ENCODE data around the gene TMEM181. TPM values are rescaled to one million over a fixed set of nuclear protein-coding genes. Genes with fewer than 3 reads are reported as not detected.
A peak's percentile ranks its signal among the peaks of the same experiment; 100 is the strongest.
"Not testable (repeated sequence)": the region's sequence is repeated elsewhere in the genome, so short reads cannot be mapped to it uniquely, and the experiment has no call there.

Gene TMEM181
- total RNA-seq, 2 experiments from 2014 or later, result 10.1 to 10.5 TPM

- Mint-ChIP-seq H3K4me1 (peaks cover 64% of the 10 kb centered on the region), H3K4me3 (peak overlapping the region; percentile 81), H3K27me3 (no peaks in the 10 kb centered on the region), H3K36me3 (peaks cover 72% of the 10 kb centered on the region), H3K27ac (peak overlapping the region; percentile 98), H3K9me3 (peaks cover 9% of the 10 kb centered on the region)
- DNase-seq, result peak; percentile 89
Measured at GRCh38 chr6:158653577-158654354, 93.9 kb downstream of the TMEM181 start.

- DNase-seq, result no peak
- Mint-ChIP-seq H3K4me3 (peak overlapping the region; percentile 81), H3K27me3 (no peaks in the 10 kb centered on the region), H3K4me1 (peaks cover 61% of the 10 kb centered on the region), H3K27ac (peak overlapping the region; percentile 98), H3K9me3 (peaks cover 9% of the 10 kb centered on the region), H3K36me3 (peaks cover 77% of the 10 kb centered on the region)
Measured at GRCh38 chr6:158654498-158654897, 94.6 kb downstream of the TMEM181 start.

GRCh38 chr6:158654960-158655489 is 95.1 kb downstream of the TMEM181 start:
- DNase-seq, result no peak
- peaks cover 61% of the 10 kb centered on the region for H3K4me1 Mint-ChIP-seq
- peaks cover 9% of the 10 kb centered on the region for H3K9me3 Mint-ChIP-seq
- H3K4me3 Mint-ChIP-seq, result peak overlapping the region; percentile 81
- no peaks in the 10 kb centered on the region for H3K27me3 Mint-ChIP-seq
- H3K36me3 Mint-ChIP-seq, result peaks cover 75% of the 10 kb centered on the region
- H3K27ac Mint-ChIP-seq, result peak overlapping the region; percentile 98

DNA sequence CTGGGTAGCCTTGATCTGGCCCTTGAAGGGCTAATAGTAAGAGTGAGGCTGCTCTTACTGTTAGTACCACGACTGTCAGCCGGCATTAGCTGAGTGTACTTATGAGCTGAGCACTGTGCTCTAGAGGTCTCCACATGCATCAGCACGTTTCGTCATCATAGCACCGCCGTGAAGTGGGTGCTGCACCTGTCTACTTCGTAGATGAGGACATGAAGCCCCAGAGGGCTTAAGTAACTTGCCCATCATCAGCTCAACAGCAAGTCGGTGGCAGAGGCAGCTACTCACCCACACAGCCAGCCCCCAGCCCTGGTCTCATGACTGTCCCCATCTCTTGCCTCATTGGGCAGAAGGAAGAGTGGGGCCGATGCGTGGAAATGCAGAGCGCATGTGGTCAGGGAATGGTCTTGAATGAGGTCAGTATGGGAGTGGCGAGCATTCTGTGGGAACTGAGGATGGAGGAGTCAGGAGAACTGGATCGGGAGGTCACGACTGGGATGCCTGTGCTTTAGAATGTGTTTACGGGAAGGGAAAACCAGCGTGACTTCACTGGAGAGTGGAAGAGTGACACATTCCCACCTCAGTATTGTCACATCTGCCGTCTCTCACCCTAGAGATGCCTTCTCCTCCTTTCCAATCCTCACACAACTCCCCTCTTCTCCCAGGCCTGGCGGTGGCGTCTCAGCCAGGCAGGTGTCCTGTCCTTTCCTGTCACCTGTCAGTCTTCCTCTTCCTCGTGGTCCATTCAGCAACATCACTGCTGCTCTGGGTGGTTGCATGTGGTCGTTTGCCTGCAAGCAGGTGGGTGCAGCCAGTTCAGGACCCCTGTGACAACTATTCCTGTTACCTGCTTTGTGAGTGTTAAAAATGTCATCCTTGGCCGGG is 95.9 kb downstream of the TMEM181 start:
- peak overlapping the region; percentile 81 for H3K4me3 Mint-ChIP-seq
- H3K27me3 Mint-ChIP-seq, result no peaks in the 10 kb centered on the region
- H3K9me3 Mint-ChIP-seq, result peaks cover 8% of the 10 kb centered on the region
- H3K4me1 Mint-ChIP-seq, result peaks cover 66% of the 10 kb centered on the region
- H3K27ac Mint-ChIP-seq, result peak overlapping the region; percentile 98
- no peak for DNase-seq
- H3K36me3 Mint-ChIP-seq, result peaks cover 79% of the 10 kb centered on the region

GRCh38 chr6:158656986-158657385 is 97.1 kb downstream of the TMEM181 start:
- peaks cover 64% of the 10 kb centered on the region for H3K4me1 Mint-ChIP-seq
- peaks cover 74% of the 10 kb centered on the region for H3K36me3 Mint-ChIP-seq
- peak overlapping the region; percentile 40 for H3K4me3 Mint-ChIP-seq
- H3K27me3 Mint-ChIP-seq, H3K9me3 Mint-ChIP-seq, H3K27ac Mint-ChIP-seq, DNase-seq: not testable (repeated sequence)

- Mint-ChIP-seq H3K36me3 (peaks cover 72% of the 10 kb centered on the region), H3K4me1 (peaks cover 51% of the 10 kb centered on the region), H3K9me3 (no peaks in the 10 kb centered on the region), H3K4me3 (no peak overlapping the region), H3K27me3 (no peaks in the 10 kb centered on the region), H3K27ac (no peak overlapping the region)
- DNase-seq, result peak; percentile 36
Measured at GRCh38 chr6:158660333-158660754, 100.5 kb downstream of the TMEM181 start.

GRCh38 chr6:158661156-158661685 is 101.3 kb downstream of the TMEM181 start:
- Mint-ChIP-seq H3K9me3 (no peaks in the 10 kb centered on the region), H3K27ac (no peak overlapping the region), H3K36me3 (peaks cover 65% of the 10 kb centered on the region), H3K4me1 (peaks cover 42% of the 10 kb centered on the region), H3K4me3 (no peak overlapping the region), H3K27me3 (no peaks in the 10 kb centered on the region)
- no peak for DNase-seq

- no peak overlapping the region for H3K27ac Mint-ChIP-seq
- H3K27me3 Mint-ChIP-seq, result no peaks in the 10 kb centered on the region
- H3K36me3 Mint-ChIP-seq, result peaks cover 65% of the 10 kb centered on the region
- H3K9me3 Mint-ChIP-seq, result no peaks in the 10 kb centered on the region
- no peak for DNase-seq
- peaks cover 36% of the 10 kb centered on the region for H3K4me1 Mint-ChIP-seq
- peak overlapping the region; percentile 61 for H3K4me3 Mint-ChIP-seq
Measured at GRCh38 chr6:158662607-158662953, 102.7 kb downstream of the TMEM181 start.

- Mint-ChIP-seq H3K4me1 (peaks cover 36% of the 10 kb centered on the region), H3K27me3 (no peaks in the 10 kb centered on the region), H3K27ac (peak overlapping the region; percentile 70)
Measured at GRCh38 chr6:158662954-158663624, 103.2 kb downstream of the TMEM181 start.

DNA sequence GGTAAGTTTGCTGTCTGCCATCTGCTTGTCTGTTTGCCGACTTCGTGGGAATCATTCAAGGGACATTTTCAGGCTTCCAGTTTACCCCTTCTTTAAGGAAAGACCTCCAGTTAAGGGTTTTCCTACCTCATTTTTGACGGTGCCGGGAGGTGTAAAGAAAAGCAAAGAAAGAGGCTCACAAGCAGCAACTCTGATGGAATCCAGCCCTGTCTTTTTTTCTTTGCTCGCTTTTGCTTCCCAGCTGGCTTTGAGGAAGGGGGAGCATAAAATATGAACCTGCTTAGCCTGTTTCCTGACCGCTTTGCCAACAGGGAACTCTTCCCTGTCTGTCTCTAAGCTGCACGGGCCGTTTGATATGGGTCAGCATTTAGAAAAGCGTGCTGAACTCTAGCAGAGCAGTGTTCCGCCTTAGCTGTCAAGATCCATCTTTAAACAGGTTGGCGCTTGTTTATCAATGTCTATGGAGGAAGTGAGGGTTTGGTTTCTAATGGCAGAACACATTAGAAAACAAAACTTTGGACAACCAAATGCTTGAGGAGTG is 103.8 kb downstream of the TMEM181 start:
- Mint-ChIP-seq H3K27ac (peak overlapping the region; percentile 29), H3K4me3 (peak overlapping the region; percentile 61), H3K4me1 (peaks cover 36% of the 10 kb centered on the region), H3K36me3 (peaks cover 69% of the 10 kb centered on the region), H3K9me3 (no peaks in the 10 kb centered on the region), H3K27me3 (no peaks in the 10 kb centered on the region)
- DNase-seq, result no peak

More at GRCh38 chr6:158662954-158663624, 103.2 kb downstream of the TMEM181 start:
- H3K4me3 Mint-ChIP-seq, result peak overlapping the region; percentile 61
- peaks cover 68% of the 10 kb centered on the region for H3K36me3 Mint-ChIP-seq
- no peak for DNase-seq
- no peaks in the 10 kb centered on the region for H3K9me3 Mint-ChIP-seq

DNA sequence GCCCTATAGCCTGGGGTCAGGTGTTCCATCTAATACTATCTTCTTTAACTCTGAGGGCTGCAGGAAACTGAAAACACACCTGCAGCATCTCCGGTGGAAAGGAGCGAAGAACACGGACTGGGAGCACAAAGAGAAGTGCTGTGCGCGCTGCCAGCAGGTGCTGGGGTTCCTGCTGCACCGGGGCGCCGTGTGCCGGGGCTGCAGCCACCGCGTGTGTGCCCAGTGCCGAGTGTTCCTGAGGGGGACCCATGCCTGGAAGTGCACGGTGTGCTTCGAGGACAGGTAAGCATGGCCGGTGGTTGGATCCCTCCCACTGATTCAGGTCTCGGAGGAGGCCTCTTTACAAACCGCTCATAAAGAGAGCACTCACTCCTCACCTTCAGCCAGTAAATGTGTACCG is 105.4 kb downstream of the TMEM181 start:
- no peak for DNase-seq
- H3K4me1 Mint-ChIP-seq, result peaks cover 24% of the 10 kb centered on the region
- no peaks in the 10 kb centered on the region for H3K9me3 Mint-ChIP-seq
- H3K27ac Mint-ChIP-seq, result peak overlapping the region; percentile 25
- H3K4me3 Mint-ChIP-seq, result no peak overlapping the region
- no peaks in the 10 kb centered on the region for H3K27me3 Mint-ChIP-seq
- peaks cover 67% of the 10 kb centered on the region for H3K36me3 Mint-ChIP-seq

GRCh38 chr6:158666628-158667359 is 106.9 kb downstream of the TMEM181 start:
- Mint-ChIP-seq H3K4me1 (peaks cover 19% of the 10 kb centered on the region), H3K27ac (no peak overlapping the region), H3K36me3 (peaks cover 58% of the 10 kb centered on the region), H3K27me3 (no peaks in the 10 kb centered on the region), H3K4me3 (no peak overlapping the region), H3K9me3 (no peaks in the 10 kb centered on the region)
- DNase-seq, result no peak

- H3K36me3 Mint-ChIP-seq, result peaks cover 53% of the 10 kb centered on the region
- H3K27ac Mint-ChIP-seq, result no peak overlapping the region
- H3K4me3 Mint-ChIP-seq, result no peak overlapping the region
- no peaks in the 10 kb centered on the region for H3K27me3 Mint-ChIP-seq
- no peaks in the 10 kb centered on the region for H3K9me3 Mint-ChIP-seq
- no peak for DNase-seq
- peaks cover 15% of the 10 kb centered on the region for H3K4me1 Mint-ChIP-seq
Measured at GRCh38 chr6:158667360-158667981, 107.6 kb downstream of the TMEM181 start.
